Ovary (tissue), 9 donors: ENCODE measurements around the gene CTPS1. TPM values are rescaled to one million over a fixed set of nuclear protein-coding genes. Genes with fewer than 3 reads are reported as not detected.

Experiments used
- DNase-seq, 5 donors: peaks; one replicate each; pipeline ENCODE4 v3.0.0-alpha.2; 2019 to 2020
- H3K27ac ChIP-seq, 2 donors: fragments of 200-600 bp; one replicate each; pipeline versions ENCODE4 v1.5.1 to v1.8.0; 2019 to 2022
- H3K27me3 ChIP-seq: fragments of 200-600 bp; one replicate; pipeline ENCODE4 v1.8.0; 2022
- H3K36me3 ChIP-seq: fragments of 200-600 bp; sonication (generic); one replicate; pipeline ENCODE4 v1.5.1; 2019
- H3K4me1 ChIP-seq: one replicate; pipeline ENCODE4 v1.8.1; 2013; ENCODE audit warnings: mild to moderate bottlenecking, moderate library complexity; ENCODE audit not compliant: insufficient read depth
- H3K4me3 ChIP-seq: fragments of 200-600 bp; sonication (generic); one replicate; pipeline ENCODE4 v1.5.1; 2017
- H3K9me3 ChIP-seq, 2 donors: fragments of 200-600 bp in 1 of 2; sonication (generic) in 1 of 2; one replicate each; pipeline versions ENCODE4 v1.5.1 to v1.8.1; 2013 to 2019; ENCODE audit warnings: mild to moderate bottlenecking in 1 of 2, moderate library complexity in 1 of 2
- EP300 ChIP-seq: sonication (generic); formaldehyde crosslinking; IDR thresholded peaks from one replicate; pipeline ENCODE4 v1.6.1; 2017; ENCODE audit warnings: antibody characterized with exemption
- POLR2A ChIP-seq: fragments of 450-650 bp; IDR thresholded peaks from one replicate; pipeline ENCODE4 v1.6.1; 2017; ENCODE audit warnings: antibody characterized with exemption, mild to moderate bottlenecking, moderate library complexity
- WGBS, 3 donors: extraction: QIAGEN DNeasy Blood & Tissue Kit in 1 of 3; methylation state at CpG; one replicate each; pipeline versions ENCODE4 v1.1.5 to v1.1.7; 2013 to 2017; 5-methylcytosine and 5-hydroxymethylcytosine counted together
- intact Hi-C, 4 donors: fragments of 100-400 bp; cut with DNase I; formaldehyde crosslinking; loops; one replicate each; pipeline versions ENCODE4 v1.11.0 to v1.15.1; 2022 to 2023
- polyA plus RNA-seq, 2 donors: library from polyadenylated mRNA; stranded (reverse); fragments of 200-250 nt in 1 of 2; fragments of 350-450 nt in 1 of 2; fragmentation: Illumina TruSeq in 1 of 2; extraction: RNeasy Lipid Tissue Mini Kit (QIAGEN cat#74804) in 1 of 2; gene quantifications; one replicate each; pipeline ENCODE4 v1.2.3, GENCODE V29; 2013 to 2014
- total RNA-seq, 7 donors: library from RNA; depleted of rRNA in 2 of 7; stranded (reverse); fragments of >200 nt in 2 of 7; fragmentation: NEBNext Ultra II Directional in 3 of 7; extraction: Animal tissue kit (Norgen Biotek cat#: 25700) in 3 of 7; gene quantifications; one replicate each; pipeline versions ENCODE4 v1.1.0 to v1.2.4, GENCODE V29; 2016 to 2023
- TF ChIP-seq, protein P1 (sequence below), 3 donors: fragments of 450-650 bp in 2 of 3; fragments of 200-600 bp in 1 of 3; IDR thresholded peaks; one replicate each; pipeline versions ENCODE4 v1.5.1 to v1.8.0; 2016 to 2022; ENCODE audit warnings: antibody characterized with exemption in 3 of 3, mild to moderate bottlenecking in 1 of 3
- donor health status: DM: no; HTN: no; CAD: no; lungs with moderate emphysema.
- donor health status: DM: no; HTN: no; CAD: no.
- donor health status: Bipolar disorder and iron deficiency.
- donor health status: DM: yes; HTN: yes; CAD: no.
- donor health status: DM: no; HTN: no; CAD: no.
- donor health status: DM: yes; HTN: yes; CAD: no.

CTPS1 gene
- total and polyA plus RNA-seq, 9 donors, result 5.9 to 34.3 (median 22.6) TPM

DNA sequence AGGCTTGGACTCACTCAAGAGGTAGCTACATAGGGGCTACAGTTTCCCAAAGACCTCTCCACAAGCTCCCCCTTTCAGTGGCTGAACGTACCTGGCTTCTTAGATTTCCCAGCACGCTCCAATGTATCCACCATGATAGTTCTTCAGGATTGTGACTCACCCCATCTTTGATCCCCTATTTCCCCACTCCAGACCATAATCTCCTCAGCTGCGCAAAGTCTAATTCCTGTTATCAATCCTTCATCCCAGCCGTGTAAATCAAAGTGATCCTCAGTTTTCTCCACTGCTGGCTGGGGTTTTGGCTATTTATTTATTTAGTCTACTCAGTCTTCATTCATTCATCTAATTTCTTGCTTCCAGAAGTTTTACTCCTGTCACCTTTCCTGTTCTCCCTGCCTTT lies 13.1 kb upstream of the CTPS1 start:
- 69 to 91% (median 82%) methylated on average over 4 of the region's 4 CpGs for WGBS, 3 donors
- H3K27me3 ChIP-seq, result no peaks in the 10 kb centered on the region
- peaks cover 2% of the 10 kb centered on the region for H3K4me1 ChIP-seq
- H3K9me3 ChIP-seq, result no peaks in the 10 kb centered on the region
- no peaks in the 10 kb centered on the region for H3K36me3 ChIP-seq
- no peak for DNase-seq
- intact Hi-C loops, result no loop called here
- no peak overlapping the region for H3K27ac ChIP-seq
- TF ChIP-seq POLR2A (no peak), EP300 (no peak)
- TF ChIP-seq, protein P1, sequence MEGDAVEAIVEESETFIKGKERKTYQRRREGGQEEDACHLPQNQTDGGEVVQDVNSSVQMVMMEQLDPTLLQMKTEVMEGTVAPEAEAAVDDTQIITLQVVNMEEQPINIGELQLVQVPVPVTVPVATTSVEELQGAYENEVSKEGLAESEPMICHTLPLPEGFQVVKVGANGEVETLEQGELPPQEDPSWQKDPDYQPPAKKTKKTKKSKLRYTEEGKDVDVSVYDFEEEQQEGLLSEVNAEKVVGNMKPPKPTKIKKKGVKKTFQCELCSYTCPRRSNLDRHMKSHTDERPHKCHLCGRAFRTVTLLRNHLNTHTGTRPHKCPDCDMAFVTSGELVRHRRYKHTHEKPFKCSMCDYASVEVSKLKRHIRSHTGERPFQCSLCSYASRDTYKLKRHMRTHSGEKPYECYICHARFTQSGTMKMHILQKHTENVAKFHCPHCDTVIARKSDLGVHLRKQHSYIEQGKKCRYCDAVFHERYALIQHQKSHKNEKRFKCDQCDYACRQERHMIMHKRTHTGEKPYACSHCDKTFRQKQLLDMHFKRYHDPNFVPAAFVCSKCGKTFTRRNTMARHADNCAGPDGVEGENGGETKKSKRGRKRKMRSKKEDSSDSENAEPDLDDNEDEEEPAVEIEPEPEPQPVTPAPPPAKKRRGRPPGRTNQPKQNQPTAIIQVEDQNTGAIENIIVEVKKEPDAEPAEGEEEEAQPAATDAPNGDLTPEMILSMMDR (IDR thresholded peaks at IDR 0.05), result no peak
- H3K4me3 ChIP-seq, result no peak overlapping the region

DNA sequence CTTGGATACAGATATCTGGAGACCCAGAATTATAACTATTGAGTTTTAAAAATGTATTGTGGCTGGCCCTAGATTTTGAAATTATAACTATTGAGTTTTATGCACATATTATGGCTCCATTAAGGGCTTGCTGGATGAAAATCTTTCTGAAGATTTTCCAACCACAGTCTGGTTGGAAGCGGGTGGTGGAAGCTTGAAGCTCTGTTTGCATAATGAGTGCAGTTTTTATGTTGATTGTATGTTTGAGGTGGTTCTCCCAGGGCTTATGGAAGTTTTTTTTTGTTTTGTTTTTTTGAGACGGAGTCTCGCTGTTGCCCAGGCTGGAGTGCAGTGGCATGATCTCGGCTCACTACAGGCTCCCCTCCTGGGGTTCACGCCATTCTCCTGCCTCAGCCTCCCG lies 10.1 kb upstream of the CTPS1 start:
- no peak for DNase-seq
- H3K9me3 ChIP-seq, result no peaks in the 10 kb centered on the region
- no peaks in the 10 kb centered on the region for H3K27me3 ChIP-seq
- 85 to 96% (median 87%) methylated on average over 6 of the region's 6 CpGs for WGBS, 3 donors
- H3K36me3 ChIP-seq, result no peaks in the 10 kb centered on the region
- TF ChIP-seq, protein P1 (IDR thresholded peaks at IDR 0.05), result no peak
- no peak for TF ChIP-seq POLR2A
- no peak for TF ChIP-seq EP300
- no peak overlapping the region for H3K4me3 ChIP-seq
- peaks cover 2% of the 10 kb centered on the region for H3K4me1 ChIP-seq
- no peak overlapping the region for H3K27ac ChIP-seq
- intact Hi-C loops, result no loop called here

DNA sequence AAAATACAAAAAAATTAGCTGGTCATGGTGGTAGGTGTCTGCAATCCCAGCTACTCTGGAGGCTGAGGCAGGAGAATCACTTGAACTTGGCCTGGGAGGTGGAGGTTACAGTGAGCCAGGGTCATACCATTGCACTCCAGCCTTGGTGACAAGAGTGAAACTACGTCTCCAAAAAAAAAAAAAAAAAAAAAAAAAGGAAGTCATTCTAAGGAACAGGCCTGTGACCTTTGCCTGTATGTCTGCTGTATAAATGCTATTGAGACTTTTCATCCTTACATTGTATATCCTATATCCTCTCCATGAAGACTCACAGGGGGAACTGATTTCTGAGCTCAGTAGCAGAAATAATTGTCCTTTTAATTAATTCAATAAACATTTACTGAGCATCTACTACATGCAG lies 7.5 kb upstream of the CTPS1 start:
- Histone ChIP-seq H3K4me3 (no peak overlapping the region), H3K27me3 (no peaks in the 10 kb centered on the region), H3K4me1 (peaks cover 2% of the 10 kb centered on the region), H3K36me3 (no peaks in the 10 kb centered on the region), H3K9me3 (no peaks in the 10 kb centered on the region), H3K27ac (no peak overlapping the region)
- intact Hi-C loops, result no loop called here
- no peak for TF ChIP-seq EP300
- TF ChIP-seq POLR2A, result no peak
- TF ChIP-seq, protein P1 (IDR thresholded peaks at IDR 0.05), result no peak
- 81 to 93% (median 92%) methylated on average over 1 of the region's 1 CpG for WGBS, 3 donors
- DNase-seq, result no peak

DNA sequence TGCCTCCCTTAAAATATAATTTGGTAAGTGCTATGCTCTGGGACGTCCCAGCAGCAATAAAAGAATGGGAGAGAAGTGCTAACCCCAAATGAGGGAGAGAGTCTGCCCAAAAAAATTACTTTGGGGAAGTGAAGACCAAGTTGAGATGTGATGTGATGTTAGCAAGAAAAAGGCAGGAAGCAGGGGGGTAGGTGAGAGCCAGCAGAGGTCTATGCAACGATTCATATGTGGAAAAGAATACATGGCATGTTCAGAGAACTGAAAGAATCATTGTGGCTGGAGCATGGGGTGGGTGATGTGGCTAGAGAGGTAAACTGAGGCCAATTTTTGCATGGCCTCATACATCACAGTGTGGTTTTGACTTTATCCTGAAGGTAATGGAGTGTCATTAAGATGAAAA lies 5.6 kb upstream of the CTPS1 start:
- DNase-seq, result no peak
- intact Hi-C loops, result no loop called here
- Histone ChIP-seq H3K27me3 (no peaks in the 10 kb centered on the region), H3K27ac (no peak overlapping the region), H3K4me1 (peaks cover 1% of the 10 kb centered on the region), H3K36me3 (no peaks in the 10 kb centered on the region), H3K9me3 (no peaks in the 10 kb centered on the region), H3K4me3 (no peak overlapping the region)
- WGBS, 3 donors, result 69 to 77% (median 70%) methylated on average over 2 of the region's 2 CpGs
- TF ChIP-seq POLR2A, result no peak
- no peak for TF ChIP-seq EP300
- TF ChIP-seq, protein P1 (IDR thresholded peaks at IDR 0.05), result no peak

DNA sequence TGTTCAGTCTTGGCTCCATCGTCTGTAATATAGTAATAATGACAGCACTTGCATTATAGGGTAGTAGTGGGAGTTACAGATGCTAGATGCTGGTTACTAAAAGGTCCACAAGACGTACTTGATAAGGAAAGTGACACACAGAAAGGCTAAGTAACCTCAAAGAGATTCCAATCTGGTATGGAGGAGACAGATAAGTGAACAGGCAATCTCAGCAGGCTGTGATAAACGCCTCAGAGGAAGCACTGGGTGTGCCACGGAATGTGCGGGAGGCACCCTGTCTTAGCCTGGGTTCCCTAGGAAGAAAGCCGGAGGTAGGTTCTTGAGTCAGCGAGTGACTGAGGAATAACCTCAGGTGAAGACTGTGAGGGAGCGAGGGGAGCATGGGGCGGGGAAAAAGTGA lies 4.6 kb upstream of the CTPS1 start:
- peaks cover 4% of the 10 kb centered on the region for H3K4me1 ChIP-seq
- no peak for DNase-seq
- no peak overlapping the region for H3K27ac ChIP-seq
- no peak overlapping the region for H3K4me3 ChIP-seq
- H3K27me3 ChIP-seq, result no peaks in the 10 kb centered on the region
- WGBS, 3 donors, result 77 to 84% (median 80%) methylated on average over 9 of the region's 9 CpGs
- no peaks in the 10 kb centered on the region for H3K9me3 ChIP-seq
- no peaks in the 10 kb centered on the region for H3K36me3 ChIP-seq
- intact Hi-C loops, result no loop called here
- TF ChIP-seq POLR2A (no peak), EP300 (no peak)
- TF ChIP-seq, protein P1 (IDR thresholded peaks at IDR 0.05), result no peak
